T-helper 9 cell (primary cell): Measurements from ENCODE around the gene MTHFD1L.

Source experiments
- DNase-seq: peaks from one replicate; pipeline ENCODE4 v3.0.0-alpha.2; 2020

Gene MTHFD1L

DNA sequence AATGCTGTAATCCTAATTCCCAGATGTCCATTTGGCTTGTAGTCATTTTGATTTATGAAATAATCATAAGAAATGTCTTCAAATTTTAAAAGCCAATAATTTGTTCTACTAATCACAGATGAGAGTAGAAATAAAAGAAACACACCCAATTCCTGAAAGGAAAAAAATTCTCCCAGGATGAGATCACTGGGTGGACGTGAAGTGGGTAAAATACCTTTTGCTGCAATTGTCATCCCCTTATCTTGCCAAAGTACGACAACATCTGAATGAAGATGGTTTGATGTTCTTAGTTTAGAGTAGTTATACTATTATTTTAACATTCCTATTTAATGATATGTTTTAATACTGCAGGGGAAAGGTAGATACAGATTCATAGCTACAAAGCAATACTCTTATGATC is 33.7 kb downstream of the MTHFD1L start:
- no peak for DNase-seq

DNA sequence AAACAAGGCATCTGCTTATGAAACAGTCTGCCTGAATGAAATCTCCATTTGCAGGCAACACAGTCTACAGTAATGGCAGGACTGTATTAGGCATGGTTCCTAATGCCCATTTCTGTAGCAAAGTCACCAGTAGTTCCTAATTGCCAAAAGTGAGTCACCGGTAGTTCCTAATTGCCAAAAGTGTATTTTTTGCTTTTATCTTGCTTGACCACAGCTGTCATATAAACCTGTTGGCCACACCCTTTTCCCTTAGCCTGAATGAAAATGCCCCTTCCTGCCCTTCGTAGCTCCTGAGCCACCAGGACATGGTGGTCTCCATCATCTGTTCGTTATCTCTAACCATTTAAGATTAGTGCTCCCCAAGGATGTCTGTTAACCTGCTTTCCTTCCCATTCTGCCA is 34.5 kb downstream of the MTHFD1L start:
- no peak for DNase-seq

DNA sequence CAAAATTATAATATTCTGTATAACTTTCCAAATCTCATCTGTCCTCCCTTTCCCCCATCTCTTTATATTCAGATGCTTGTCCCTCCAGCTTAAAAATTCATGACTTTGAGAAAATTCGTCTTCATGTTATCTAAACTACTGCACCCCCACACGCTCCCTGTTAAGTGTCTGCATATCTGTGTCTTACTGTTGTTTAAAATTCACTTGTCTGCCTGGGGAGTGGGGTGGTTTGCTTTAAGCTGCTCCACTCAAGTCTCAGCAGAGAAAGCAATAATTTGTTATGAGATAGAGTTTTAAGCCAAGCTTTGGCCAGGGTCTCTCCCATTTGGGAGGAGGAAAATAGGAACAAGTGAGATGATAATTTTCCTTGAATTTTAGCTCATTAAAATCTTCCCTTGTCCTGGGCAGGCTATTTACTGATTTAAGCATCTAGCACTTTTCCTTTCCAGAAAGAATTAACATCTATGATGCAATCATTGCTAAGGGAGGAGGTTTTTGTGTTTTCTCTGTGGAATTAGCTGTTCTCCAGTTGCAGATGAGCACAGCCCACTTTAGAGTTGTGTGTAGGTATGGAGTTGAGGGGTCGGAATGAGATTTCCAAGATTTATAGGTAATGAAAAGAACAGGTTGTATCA is 36.8 kb downstream of the MTHFD1L start:
- DNase-seq: no peak

DNA sequence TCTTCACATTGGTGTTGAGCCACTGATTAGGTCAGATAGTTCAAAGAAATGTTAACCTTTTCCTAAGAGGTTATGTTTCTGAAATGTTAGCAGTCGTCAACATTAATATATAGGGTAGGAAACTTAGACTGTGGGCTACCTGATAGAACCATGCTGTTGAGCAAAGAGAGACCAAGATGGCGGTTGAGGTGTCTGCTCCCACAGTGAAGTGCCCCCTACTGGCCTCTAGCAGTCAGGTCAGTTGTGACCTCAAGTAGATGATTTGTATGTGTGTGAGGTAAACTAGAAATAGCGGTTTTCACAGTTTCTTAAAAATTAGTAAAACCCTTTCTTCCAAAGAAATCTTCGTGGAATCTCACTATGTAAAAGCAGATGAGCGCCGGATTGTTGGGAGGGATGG is 40.3 kb downstream of the MTHFD1L start:
- no peak for DNase-seq

DNA sequence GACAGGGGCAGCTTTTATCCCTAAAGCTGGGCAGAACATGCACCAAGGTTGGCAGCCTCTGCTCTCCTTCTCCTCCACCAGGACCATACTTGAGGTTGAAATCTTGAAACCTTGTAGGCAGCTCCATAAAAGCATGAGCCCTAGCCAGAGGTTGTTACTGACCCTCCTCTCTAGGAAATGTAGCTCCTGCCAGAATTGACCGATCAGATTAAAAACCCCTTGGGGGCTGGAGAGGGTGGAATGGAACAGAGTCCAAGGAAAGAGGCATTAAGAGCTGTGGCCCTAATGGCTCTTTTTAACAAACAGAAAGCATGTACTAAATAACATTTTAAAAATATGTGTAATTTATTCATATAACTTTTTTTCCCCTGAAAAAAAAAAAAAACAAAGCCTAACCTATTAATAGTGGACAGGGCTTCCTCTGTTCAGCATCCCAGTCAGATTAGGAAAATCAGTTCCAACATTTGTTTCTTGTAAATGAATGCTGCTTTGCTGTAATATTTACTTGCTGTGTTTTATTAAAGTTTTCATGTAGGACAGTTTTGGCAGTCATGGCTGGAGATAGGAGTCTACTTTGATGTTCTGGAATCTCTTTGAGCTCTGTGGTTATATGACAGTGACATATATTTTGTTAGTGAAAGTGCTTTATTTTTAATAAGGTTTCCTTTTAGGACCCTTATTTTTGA is 41.3 kb downstream of the MTHFD1L start:
- DNase-seq: no peak

DNA sequence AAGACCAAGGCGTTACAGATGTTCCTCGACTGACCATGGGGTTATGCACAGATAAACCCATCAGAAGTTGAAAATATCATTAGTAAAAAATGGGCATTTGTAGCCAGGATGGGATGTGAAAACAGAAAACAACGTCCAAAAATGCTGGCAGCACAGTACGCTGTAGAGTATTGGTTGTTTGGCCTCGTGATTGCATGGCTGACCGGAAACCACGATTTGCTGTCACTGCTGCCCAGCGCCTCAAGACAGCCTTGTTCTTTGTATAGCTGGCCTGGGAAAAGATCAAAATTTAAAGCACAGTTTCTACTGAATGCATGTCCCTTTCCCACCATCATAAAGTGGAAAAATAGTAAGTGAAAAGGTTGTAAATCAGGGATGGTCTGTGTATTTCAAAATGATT is 41.9 kb downstream of the MTHFD1L start:
- DNase-seq: no peak

DNA sequence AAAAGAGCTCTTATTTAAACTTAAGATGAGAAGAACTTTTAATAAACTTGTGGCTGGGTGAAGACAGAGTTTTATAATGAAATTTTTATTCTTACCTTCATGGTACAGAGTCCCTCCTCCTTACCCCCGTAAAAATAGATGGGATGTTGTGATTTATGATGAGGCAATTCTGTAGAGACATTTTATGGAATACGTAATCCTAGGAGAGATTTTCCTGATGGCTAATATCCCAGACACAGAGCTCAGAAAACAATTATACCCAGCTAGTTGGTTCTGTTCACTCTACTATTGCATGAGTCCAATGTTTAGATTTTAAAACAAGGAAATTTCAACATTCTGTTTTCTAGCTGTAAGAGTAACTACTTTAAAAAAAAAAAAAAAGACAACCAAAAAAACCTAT is 43.4 kb downstream of the MTHFD1L start:
- DNase-seq: no peak

DNA sequence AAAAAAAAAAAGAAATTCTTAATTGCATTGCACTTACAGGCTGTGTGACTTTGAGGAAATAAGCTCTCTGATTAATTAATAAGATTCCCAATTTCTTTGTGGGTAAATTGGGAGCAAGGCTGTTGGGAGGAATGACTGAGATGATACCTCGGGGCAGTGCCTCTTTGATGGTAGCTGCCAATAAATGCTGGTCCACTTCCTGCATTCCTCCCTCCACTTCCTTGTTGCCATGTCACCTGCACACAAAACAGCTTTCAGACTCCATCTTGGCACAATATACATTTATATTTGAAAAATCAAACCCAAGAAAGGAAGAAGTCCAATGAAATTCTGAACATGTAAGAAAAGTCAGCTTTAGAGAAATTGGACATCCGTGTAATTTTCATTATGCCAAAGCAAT is 45.1 kb downstream of the MTHFD1L start:
- DNase-seq: no peak

DNA sequence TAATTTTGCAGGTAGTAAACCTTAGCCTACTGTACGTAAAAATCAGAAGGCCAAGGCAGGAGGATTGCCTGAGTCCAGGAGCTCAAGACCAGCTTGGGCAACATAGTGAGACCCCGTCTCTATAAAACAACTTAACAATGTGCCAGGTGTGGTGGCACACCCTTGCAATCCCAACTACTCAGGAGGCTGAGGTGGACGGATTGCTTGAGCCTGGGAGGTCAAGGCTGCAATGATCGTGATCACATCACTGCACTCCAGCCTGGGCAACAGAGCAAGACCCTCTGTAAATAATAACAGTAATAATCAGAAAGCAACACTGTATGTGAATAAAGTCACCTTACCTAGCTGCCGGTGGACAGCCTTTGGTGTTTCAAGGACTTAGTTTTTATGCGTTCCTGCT is 48.9 kb downstream of the MTHFD1L start:
- no peak for DNase-seq

DNA sequence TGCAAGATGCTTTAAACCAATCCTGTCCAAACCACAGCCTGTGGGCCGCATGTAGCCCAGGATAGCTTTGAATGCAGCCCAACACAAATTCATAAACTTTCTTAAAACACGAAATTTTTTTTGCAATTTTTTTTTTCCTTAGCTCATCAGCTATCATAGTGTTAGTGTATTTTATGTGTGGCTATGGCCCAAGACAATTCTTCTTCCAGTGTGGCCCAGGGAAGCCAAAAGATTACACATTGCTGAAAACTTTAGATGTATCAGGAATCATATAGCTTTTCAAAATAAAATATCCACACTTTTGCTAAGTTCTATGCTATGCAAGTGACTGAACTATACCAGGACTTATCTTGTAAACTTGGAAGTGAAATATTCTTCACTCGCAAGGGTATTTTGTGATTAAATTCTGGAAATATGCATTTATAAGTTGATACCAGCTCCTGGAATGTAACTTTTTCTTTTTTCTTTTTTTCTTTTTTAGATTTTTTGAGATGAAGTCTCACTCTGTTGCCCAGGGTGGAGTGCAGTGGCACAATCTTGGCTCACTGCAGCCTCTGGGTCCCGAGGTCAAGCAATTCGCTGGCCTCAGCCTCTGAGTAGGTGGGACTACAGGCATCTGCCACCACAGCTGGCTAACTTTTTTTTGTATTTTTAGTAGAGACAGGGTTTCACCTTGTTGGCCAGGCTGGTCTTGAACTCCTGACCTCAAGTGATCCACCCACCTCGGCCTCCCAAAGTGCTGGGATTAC is 49.8 kb downstream of the MTHFD1L start:
- no peak for DNase-seq

DNA sequence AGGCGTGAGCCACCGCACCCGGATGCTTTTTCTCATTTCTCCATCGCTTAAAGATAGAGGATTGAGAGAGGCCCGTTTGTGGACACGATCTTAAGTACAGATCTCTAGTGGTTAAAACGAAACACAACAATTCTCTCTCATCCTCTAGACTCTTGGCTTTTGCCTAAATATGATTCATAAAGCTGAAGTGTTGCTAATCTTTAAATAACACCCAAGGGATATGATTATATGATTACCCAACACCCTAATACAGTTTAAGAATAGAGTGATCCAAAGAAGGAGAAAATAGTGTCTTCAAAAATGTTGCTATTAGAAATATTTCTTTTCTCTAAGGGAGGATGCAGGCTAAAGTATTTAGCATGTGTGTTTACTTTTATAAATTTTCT is 50.4 kb downstream of the MTHFD1L start:
- no peak for DNase-seq

DNA sequence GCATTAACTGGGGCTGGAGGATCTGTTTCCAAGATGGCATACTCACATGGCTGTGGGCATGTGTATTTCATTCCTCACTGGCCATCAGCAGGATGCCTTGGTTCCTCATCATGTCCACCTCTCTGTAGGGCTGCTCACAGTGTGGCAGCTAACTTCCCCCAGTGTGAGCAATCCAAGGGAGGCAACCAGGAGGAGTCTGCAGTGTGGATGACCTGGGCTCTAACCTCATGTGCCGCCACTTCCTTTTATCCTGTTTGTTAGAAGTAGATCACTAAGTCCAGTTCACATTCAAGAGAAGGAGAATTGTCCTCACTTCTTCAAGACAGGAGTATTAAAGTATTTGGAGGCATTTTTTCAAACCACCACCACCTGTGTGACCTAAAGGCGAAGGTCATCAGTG is 54.4 kb downstream of the MTHFD1L start:
- DNase-seq: no peak

DNA sequence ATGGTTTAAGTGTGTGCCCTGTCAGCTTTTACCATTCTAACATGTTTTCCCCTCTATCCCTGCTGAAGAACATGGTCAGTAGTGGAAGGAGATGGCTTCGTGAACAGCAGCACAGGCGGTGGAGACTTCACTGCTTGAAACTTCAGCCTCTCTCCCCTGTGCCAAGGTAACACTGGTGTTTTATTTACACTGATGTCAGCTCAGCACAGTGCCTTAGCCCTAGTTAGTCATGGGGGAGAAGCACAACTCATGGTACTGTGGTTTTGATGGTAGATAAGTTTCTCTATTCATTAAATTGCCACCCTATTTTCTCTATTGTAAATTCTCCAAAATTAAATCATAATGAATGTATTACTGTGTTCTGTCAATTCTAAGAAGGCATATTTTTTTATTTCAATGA is 56.6 kb downstream of the MTHFD1L start:
- no peak for DNase-seq

DNA sequence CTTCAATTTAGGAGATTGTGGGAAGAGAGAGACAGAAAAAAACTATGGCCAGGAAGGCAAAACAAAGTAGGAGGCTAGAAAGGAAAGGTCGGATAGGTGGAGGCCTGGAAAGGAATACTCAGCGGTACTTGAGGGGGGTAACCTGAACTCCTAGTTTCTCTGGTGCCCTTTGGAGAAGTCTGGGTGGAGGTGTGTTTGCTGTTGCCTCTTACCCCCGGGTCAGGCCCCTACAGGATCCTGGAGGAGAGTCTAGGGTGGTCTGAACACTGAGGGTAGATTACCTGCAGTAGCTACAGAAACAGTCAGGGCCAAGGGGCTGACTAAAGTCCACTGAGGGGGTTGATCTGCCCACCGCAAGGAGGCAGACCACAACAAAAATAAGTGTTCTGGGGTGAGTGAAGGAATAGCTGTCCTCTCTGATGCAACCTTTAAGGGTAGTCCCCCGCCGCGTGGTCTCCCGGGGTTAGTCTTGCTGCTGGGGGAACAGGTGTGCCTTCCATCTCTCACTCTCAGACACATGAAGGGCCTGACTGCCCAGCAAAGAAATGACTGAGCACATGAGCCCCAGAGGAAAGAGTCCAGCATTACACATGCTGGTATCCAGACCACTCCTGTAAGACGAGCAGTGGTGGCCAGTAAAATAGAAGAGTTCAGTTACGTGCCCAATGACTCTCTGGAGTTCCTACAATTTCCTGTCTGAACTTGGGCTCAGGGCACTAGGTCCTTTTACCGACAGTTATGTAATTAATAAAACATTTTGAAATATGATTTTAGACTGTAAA is 59.5 kb downstream of the MTHFD1L start:
- no peak for DNase-seq

DNA sequence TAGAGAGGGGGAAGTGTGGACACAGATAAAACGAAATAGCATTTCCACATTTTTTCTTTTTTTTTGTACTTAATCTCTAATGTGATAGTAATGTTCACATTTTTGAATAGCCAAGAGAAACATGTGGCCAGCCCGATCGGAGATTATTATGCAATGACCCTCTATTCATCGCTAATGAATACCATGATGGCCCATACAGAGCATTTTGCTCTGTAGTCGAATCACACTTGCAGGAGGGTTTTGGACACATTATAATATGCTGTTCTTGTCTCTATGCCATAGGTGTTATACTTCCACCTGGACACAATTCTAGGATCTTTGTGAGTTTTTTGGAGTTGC is 60.1 kb downstream of the MTHFD1L start:
- DNase-seq: no peak

DNA sequence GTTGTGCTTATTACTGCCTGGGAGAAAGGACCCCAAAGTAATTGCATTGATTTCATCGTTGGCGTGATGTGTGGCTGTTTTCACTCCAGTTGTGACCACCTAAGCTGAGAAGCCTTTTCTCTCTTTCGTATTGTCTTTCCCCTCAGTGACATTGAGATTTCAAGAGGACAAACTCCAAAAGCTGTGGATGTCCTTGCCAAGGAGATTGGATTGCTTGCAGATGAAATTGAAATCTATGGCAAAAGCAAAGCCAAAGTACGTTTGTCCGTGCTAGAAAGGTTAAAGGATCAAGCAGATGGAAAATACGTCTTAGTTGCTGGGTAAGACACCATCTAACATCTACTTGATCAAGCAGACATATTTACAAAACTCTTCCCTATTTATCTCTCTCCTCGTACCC is 60.5 kb downstream of the MTHFD1L start:
- DNase-seq: no peak

DNA sequence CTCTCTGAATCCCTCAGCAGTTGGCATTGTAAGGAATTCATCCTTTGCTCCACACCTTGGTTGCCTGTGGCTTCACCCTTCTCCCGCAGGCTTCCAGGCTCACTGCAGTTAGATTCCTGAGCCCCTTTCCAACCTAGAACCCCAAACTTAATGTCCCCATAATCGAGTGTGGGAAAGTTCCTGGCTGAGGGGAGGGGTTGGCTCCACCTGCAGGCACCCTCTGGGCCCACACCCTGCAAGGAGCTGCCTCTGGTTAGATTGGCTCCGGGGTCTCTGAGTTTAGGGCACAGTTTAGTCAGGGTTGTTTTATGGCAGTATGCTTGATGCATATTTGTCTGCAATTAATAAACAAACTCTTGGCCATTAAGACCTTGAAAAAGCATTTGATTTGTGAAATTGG is 63.4 kb downstream of the MTHFD1L start:
- no peak for DNase-seq

DNA sequence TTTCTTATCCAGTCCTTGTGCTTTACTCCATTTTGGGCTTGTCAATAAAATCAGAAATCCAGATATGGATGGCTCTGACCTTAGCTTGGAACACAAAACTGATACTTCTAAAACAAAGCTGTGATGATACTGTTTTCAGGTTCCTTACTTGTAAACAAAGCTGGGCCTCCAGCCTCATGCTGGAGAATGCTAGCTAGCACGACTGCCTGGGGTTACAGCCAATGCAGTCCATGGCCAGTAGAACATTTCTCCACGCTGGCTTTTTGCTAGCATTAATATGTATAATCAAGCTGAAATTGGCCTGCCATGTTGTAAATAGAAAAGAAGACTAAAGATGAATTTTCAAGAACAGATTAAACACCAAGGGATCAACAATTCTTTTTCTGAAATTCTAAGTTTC is 63.9 kb downstream of the MTHFD1L start:
- DNase-seq: no peak

DNA sequence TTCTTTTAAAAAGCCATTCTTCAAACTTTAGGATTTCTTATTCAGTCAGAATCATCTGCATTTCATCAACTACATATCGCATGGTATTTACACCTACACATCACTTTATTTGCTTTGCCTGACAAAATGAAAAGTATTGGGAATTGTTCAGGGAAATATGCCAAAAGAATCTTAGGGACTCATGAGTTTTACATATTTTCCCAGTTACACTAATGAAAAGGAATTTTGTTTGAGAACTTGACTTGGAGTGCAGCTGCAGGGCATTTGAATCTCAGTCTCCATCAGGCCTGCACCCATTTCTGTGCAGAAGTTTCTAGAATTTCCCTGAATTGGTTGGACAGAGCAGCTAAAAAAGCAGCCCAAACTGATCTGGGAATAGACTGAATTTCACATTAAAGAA is 65.3 kb downstream of the MTHFD1L start:
- no peak for DNase-seq

DNA sequence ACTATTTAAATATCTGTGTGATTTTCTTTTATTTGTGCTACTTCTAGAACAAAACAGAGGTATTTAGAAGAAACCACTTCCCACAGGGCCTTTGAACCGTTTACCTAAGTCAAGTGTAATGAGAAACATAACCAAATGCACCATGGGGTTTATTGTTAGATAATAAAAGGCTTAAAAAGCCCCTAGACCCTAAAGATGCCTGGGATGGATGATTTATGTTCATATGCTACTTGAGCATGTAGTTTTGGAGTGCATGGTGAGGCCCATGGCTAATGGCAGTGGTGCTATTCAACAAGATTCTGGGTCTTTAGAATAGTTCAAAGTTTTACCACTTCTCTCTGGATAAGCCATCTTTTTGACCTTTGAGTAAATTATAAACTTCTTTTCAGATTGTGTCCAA is 65.9 kb downstream of the MTHFD1L start:
- no peak for DNase-seq

DNA sequence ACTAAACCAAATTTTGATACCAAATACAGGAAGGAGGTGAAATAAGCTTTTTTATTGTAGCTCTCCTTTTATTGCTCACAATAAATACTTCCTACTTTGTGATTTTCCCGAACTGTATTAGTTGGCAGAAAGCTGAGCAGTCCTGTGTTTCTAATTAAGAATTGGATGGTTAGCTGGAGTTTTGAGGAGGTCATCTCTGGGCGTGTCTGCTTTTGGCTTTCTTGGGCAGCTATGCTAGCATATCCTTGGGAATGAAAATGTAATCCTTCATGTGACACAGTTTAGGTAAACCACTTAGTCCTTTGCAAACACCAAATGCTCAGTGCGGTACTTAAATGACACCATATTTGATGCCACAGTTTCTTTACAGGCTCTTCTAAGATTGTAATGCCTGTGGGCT is 67.5 kb downstream of the MTHFD1L start:
- DNase-seq: no peak

DNA sequence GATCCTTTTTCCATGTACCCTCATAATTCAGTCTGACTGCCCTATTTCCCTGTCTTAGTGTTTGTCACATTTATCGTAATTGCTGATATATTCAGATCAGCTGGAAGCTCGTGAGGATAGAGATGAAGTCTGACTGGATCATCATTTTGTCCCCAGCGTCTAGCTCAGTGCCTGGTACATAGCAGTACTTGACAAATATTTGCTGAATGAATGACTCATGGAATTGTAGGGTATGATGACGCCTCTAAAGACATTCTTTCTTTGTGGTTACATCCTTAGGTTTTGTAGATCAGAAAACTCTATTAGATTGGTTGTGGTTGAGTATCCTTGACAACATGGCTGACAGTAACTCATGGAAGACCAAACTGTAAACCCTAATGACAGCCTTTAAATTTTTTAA is 68.9 kb downstream of the MTHFD1L start:
- no peak for DNase-seq

DNA sequence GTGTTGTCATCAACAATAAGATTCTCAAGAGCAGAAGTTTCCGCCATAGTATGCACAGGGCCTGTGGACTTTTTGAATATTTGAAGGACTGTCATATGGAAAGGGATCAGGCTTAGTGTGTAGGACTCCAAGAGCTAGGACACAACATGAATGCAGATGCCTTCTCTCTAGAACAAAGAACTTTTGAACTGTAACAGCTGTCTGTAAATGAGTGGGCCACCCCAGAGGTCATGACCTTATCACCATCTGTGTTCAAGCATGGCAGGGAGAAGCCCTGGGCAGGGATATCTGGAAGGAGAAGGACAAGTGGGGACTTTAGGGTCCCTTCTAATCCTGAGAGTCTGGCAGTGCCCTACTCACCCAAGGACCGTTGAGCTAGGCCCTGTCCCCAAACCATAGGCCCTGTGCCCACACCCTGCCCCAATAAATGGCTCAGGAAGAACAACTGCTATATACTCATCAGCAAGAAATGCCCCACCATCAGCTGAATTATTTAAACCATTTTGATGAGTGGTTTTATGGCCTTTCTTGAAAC is 70.6 kb downstream of the MTHFD1L start:
- no peak for DNase-seq
